GM23338 (cell line): Measurements from ENCODE around the gene SLC18A2.

Experiments
- CTCF ChIP-seq, 2 experiments: fragments of 200-600 bp in 1 of 2; sonication (generic) in 1 of 2; conservative IDR thresholded peaks; 2 replicates each; pipeline versions ENCODE4 v1.5.1 to v1.6.1; 2016 to 2017; ENCODE audit warnings: antibody characterized with exemption in 2 of 2, low read depth in 2 of 2, mild to moderate bottlenecking in 2 of 2, moderate library complexity in 1 of 2
- ETS1 ChIP-seq: IDR thresholded peaks from 2 replicates; pipeline ENCODE4 v1.6.1; 2016; ENCODE audit warnings: antibody characterized with exemption
- EZH2 ChIP-seq: fragments of 200-600 bp; sonication (generic); IDR thresholded peaks from one replicate; pipeline ENCODE4 v1.8.0; 2017; ENCODE audit warnings: antibody characterized with exemption, mild to moderate bottlenecking, low read depth; ENCODE audit not compliant: unreplicated experiment
- EZH2phosphoT487 ChIP-seq: fragments of 200-600 bp; sonication (generic); IDR thresholded peaks from one replicate; pipeline ENCODE4 v1.8.1; 2018; ENCODE audit warnings: antibody characterized with exemption; ENCODE audit not compliant: unreplicated experiment
- POLR2AphosphoS5 ChIP-seq: IDR thresholded peaks from 2 replicates; pipeline ENCODE4 v1.6.1; 2016; ENCODE audit warnings: antibody characterized with exemption, low read depth
- STAT1 ChIP-seq: IDR thresholded peaks from one replicate; pipeline ENCODE4 v1.6.1; 2016; ENCODE audit warnings: antibody characterized with exemption; ENCODE audit not compliant: unreplicated experiment
- TF ChIP-seq, protein P1 (sequence below): IDR thresholded peaks from one replicate; pipeline ENCODE4 v1.6.1; 2018; ENCODE audit warnings: antibody characterized with exemption; ENCODE audit not compliant: unreplicated experiment

GRCh38 chr10:117274509-117274908 is 33.6 kb downstream of the SLC18A2 start:
- TF ChIP-seq EZH2, result no peak
- no peak for TF ChIP-seq POLR2AphosphoS5
- no peak for TF ChIP-seq CTCF (conservative IDR thresholded peaks at IDR 0.05; ENCODE audit: low read depth in 2 of 2)
- TF ChIP-seq, protein P1, sequence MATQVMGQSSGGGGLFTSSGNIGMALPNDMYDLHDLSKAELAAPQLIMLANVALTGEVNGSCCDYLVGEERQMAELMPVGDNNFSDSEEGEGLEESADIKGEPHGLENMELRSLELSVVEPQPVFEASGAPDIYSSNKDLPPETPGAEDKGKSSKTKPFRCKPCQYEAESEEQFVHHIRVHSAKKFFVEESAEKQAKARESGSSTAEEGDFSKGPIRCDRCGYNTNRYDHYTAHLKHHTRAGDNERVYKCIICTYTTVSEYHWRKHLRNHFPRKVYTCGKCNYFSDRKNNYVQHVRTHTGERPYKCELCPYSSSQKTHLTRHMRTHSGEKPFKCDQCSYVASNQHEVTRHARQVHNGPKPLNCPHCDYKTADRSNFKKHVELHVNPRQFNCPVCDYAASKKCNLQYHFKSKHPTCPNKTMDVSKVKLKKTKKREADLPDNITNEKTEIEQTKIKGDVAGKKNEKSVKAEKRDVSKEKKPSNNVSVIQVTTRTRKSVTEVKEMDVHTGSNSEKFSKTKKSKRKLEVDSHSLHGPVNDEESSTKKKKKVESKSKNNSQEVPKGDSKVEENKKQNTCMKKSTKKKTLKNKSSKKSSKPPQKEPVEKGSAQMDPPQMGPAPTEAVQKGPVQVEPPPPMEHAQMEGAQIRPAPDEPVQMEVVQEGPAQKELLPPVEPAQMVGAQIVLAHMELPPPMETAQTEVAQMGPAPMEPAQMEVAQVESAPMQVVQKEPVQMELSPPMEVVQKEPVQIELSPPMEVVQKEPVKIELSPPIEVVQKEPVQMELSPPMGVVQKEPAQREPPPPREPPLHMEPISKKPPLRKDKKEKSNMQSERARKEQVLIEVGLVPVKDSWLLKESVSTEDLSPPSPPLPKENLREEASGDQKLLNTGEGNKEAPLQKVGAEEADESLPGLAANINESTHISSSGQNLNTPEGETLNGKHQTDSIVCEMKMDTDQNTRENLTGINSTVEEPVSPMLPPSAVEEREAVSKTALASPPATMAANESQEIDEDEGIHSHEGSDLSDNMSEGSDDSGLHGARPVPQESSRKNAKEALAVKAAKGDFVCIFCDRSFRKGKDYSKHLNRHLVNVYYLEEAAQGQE, result no peak
- TF ChIP-seq ETS1, result no peak
- TF ChIP-seq EZH2phosphoT487, result no peak
- no peak for TF ChIP-seq STAT1
